IPS-NIHi11 (cell line): Measurements from ENCODE around the gene CD6.

ENCODE experiments used
- DNase-seq: peaks from one replicate; pipeline ENCODE4 v3.0.0; 2012; ENCODE audit warnings: mixed read lengths, low spot score

CD6 gene, protein sequence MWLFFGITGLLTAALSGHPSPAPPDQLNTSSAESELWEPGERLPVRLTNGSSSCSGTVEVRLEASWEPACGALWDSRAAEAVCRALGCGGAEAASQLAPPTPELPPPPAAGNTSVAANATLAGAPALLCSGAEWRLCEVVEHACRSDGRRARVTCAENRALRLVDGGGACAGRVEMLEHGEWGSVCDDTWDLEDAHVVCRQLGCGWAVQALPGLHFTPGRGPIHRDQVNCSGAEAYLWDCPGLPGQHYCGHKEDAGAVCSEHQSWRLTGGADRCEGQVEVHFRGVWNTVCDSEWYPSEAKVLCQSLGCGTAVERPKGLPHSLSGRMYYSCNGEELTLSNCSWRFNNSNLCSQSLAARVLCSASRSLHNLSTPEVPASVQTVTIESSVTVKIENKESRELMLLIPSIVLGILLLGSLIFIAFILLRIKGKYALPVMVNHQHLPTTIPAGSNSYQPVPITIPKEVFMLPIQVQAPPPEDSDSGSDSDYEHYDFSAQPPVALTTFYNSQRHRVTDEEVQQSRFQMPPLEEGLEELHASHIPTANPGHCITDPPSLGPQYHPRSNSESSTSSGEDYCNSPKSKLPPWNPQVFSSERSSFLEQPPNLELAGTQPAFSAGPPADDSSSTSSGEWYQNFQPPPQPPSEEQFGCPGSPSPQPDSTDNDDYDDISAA

DNA sequence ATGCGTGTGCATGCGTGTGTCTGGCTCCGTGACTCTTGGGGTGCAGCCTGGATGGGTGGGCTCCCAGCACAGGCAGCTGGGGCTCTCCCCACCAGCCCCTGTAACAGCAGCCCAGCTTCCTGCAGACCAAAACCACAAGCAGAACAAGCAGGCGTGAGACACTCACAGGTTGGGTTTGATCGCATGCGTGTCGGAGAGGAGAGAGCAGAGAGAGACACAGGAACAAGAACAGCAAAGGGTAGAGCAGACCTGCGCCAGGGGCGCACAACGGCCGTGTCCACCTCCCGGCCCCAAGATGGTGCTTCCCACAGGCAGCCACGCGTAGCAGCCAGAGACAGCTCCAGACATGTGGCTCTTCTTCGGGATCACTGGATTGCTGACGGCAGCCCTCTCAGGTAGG lies at the start of gene CD6:
Gene CD6 (plus strand): TSS at position 161 of the 400 bp plus-strand sequence. CDS start 186 bp downstream, at position 347.
- no peak for DNase-seq

- no peak for DNase-seq
Measured at GRCh38 chr11:60921777-60922335, 49.6 kb upstream of the CD6 start.

DNA sequence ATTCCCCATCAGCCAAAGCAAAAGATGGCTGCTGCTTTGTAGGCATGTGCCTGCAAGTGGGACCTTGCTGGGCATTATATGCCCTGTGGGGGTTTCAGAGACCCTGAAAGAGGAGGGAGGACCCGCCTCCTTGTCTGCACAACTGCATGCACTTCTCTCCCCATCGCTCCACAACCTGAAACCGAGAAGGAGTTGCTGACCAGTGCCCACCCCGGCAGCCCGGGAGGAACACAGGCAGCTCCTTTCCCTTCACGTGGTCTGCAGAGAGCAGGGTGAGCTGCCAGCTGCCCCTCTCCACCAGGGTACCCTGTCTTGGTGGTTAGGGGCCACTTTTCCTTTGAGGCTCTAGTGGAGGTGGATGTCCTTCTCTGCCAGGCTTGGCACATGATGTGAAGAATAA lies 48.6 kb upstream of the CD6 start:
- no peak for DNase-seq

GRCh38 chr11:60923326-60923725 lies 48.2 kb upstream of the CD6 start:
- DNase-seq = no peak

DNA sequence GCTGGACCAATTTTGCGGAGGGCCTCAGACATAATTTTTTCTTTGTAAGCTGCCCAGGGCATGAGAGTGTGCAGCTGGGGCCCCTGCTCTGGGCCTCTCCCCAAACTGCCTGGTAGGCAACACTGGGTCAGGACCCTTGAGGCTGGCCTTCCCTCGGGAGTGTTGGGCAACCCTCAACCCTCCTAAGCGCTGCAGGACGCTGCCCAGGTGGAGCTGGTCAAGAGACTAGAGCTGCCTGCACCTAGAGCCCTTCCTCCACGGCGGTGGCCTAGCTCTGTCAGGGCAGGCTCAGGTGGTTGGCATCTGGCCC lies 47.7 kb upstream of the CD6 start:
- peak; percentile 61 for DNase-seq

DNA sequence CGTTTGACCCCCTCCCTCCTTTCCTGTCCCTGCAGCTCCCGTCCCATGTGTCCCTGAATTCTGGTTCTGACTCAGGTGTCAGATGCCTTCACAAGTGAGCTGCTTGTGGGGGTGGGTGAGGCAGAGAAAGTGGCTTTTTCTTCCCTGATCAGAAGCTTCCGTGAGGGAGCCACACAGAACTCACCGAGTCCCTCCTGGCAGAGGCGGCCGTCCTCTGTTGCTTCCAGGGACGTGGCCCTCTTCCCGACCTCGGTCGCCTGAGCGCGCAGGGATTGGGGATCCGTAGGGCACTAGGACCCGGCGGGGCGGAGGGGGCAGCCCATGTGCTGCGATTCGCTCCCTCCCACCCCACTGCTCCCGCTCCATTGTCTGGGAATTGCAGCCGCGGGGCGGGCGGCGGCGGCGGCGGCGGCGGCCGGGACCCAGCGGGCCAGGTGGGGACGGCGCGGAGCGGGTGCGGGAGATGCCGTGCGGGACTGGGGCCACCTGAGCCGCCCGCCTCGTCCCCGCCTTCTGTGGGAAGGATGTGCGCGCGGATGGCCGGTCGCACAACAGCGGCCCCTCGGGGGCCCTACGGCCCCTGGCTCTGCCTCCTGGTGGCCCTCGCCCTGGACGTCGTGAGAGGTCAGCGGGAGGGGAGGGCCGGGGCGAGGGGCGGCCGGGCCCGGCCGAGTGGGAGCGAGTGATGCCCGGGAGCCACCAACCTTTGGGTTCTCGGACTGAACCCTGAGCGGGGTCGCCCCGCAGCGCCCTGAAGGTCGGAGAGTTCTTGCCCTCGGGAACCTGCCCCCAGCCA lies 47.2 kb upstream of the CD6 start, which contains the start of gene TMEM132A:
Gene TMEM132A (plus strand): TSS at position 351 of the 796 bp plus-strand sequence. CDS start 174 bp downstream, at position 525.
- DNase-seq = peak; percentile 98

- DNase-seq = peak; percentile 54
Measured at GRCh38 chr11:60924906-60925853, 46.3 kb upstream of the CD6 start.

- no peak for DNase-seq
Measured at GRCh38 chr11:60925868-60926267, 45.6 kb upstream of the CD6 start.

GRCh38 chr11:60926500-60926899 lies 45.0 kb upstream of the CD6 start:
- no peak for DNase-seq

- no peak for DNase-seq
Measured at GRCh38 chr11:60927061-60927592, 44.4 kb upstream of the CD6 start.

DNA sequence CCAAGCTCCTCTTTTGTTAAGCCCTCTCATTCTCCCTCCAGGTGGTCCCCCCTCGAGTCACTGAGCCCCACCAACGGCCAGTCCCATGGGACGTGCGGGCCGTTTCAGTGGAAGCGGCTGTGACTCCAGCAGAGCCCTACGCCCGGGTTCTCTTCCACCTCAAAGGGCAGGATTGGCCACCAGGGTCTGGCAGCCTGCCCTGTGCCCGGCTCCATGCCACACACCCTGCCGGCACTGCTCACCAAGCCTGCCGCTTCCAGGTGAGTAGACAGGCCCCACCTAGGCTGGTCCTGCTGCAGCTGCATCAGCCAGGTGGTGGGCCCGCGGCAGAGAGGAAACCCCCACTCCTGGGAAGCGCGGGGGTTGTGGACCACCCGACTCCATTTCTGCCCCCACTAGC lies 43.9 kb upstream of the CD6 start:
- DNase-seq = no peak

- DNase-seq = no peak
Measured at GRCh38 chr11:60928563-60929001, 42.9 kb upstream of the CD6 start.

- no peak for DNase-seq
Measured at GRCh38 chr11:60929764-60930163, 41.7 kb upstream of the CD6 start.

GRCh38 chr11:60930394-60930793 lies 41.1 kb upstream of the CD6 start:
- DNase-seq = no peak

GRCh38 chr11:60931917-60932316 lies 39.6 kb upstream of the CD6 start:
- DNase-seq = no peak

DNA sequence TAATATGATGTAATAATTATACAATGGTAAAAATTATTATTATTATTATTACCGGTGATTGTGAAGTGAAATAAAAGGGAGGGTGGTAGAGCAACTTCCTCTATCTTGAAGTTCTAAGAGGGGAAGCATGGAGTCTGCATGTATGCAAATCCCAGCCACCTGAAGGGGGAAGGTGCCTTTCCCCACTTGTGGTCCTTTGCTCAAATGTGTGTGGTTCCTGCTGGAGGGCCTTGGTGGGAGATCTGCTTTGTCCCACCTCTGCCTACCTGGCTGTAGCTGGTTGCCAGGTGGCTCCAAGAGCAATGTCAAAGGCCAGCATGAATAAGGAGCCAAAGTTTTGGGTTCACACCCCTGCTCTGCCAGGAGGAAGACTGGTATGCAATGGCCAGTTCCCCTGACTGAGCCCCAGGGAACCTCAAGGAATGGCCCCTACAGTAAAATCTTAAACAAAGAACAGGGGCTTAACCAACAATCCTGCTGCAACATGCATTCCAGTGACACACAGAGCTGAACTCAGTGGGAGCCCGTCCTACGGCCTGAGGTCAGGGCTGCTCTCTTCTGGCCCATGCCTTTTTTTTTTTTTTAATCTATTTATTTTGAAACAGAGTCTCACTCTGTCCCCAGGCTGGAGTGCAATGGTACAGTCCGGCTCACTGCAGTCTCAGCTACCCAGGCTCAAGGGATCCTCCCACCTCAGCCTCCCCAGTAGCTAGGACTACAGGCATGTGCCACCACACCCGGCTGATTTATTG lies 38.7 kb upstream of the CD6 start:
- peak; percentile 43 for DNase-seq

GRCh38 chr11:60933416-60934123 lies 37.9 kb upstream of the CD6 start:
- DNase-seq = no peak

DNA sequence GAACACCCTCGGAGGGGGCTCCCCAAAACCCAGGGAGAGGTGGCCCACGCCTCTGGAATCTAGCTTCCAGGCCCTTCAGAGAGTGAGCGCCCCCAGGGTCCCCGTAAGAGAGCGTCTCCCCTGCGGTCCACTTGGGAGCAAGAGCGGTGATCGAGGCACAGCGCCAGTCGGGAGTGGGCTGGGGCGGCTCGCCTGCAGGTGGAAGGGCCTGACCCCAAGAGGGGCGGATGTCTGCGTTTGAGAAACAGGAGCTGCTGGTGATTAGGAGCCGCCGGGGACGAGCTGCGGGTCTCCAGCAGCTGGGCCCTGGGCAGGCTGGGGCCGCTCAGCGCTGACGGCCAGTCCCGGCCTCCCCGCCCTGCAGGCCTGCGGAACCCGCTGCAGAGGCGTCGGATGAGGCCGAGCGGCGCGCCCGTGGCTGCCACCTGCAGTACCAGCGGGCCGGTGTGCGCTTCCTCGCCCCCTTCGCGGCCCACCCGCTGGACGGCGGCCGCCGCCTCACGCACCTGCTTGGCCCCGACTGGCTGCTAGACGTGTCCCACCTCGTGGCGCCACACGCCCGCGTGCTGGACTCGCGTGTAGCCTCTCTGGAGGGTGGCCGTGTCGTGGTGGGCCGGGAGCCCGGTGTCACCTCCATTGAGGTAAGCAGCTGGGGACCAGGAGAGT lies 37.2 kb upstream of the CD6 start:
- no peak for DNase-seq
